ENCODE results near the gene ATXN7. TPM values are rescaled to one million over a fixed set of nuclear protein-coding genes. Genes with fewer than 3 reads are reported as not detected.

Gene ATXN7
- total and polyA plus RNA-seq, 2 of the 13 experiments (the other 11 are each of a cell fraction or from before 2014, with no cell fraction given) = 13.8 to 20.0 TPM

DNA sequence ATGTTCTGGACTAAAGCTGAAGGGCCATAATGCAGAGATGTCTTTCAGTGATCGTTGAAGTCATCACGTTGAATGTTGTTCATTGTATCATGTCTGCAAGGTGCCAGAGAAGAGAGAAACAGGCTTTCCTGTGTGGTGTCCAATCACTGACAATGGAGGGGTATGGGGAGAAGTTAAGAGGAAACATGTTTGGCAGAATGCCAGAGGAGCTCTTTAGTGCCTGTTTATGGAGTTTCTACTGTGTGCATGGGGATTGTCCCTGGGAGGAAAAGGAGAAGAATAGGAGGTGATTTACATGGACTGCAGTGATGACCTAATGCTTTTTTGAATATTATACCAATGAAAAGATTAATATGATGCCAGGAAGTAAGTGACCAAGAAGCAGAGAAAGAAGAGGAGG is 36.8 kb downstream of the ATXN7 start:
- H3K36me3 ChIP-seq (replicated peaks in 1 of 2; ENCODE audit: control insufficient read depth in 1 of 2, insufficient read depth in 2 of 2, low read length in 2 of 2) = peaks cover 2 to 12% of the 10 kb centered on the region in 2 experiments; a peak in 2 of 5 replicates
- no peak overlapping the region for H3K4me2 ChIP-seq (ENCODE audit: low read depth, low read length)
- CTCF ChIA-PET (ENCODE audit: low intra/inter-chr PET ratio, low total read pairs) = no interaction called here
- ATAC-seq (no peak), FAIRE-seq (no peak), DNase-seq (ENCODE audit: low spot score) (no peak)
- H3K79me2 ChIP-seq (ENCODE audit: insufficient read depth, low read length) = no peaks in the 10 kb centered on the region
- intact Hi-C loops (cut with micrococcal nuclease; ENCODE audit: unreplicated experiment) = no loop called here
- H2AFZ ChIP-seq (ENCODE audit: low read length) = no peak overlapping the region
- H3K27ac ChIP-seq (ENCODE audit: extremely low read length, insufficient read depth, low read length) = no peak overlapping the region
- BruUV-seq (replicated peaks) = no TSS peak
- no peak overlapping the region for H3K4me3 ChIP-seq (replicated peaks in 1 of 3; ENCODE audit: insufficient read depth in 1 of 3, low read depth in 2 of 3, low read length in 3 of 3)
- in situ Hi-C loops (cut with HindIII; ENCODE audit: extremely low pct_ligation_motif_present, low pct_unique_long_range_greater_than_20kb) = no loop called here
- H3K4me1 ChIP-seq (ENCODE audit: insufficient read depth, low read length) = no peaks in the 10 kb centered on the region
- WGBS (ENCODE audit: low lambda C conversion rate) = 97% methylated on average over 2 of the region's 2 CpGs
- TF ChIP-seq, protein P1, sequence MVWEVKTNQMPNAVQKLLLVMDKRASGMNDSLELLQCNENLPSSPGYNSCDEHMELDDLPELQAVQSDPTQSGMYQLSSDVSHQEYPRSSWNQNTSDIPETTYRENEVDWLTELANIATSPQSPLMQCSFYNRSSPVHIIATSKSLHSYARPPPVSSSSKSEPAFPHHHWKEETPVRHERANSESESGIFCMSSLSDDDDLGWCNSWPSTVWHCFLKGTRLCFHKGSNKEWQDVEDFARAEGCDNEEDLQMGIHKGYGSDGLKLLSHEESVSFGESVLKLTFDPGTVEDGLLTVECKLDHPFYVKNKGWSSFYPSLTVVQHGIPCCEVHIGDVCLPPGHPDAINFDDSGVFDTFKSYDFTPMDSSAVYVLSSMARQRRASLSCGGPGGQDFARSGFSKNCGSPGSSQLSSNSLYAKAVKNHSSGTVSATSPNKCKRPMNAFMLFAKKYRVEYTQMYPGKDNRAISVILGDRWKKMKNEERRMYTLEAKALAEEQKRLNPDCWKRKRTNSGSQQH (CRISPR knock-in tag; IDR thresholded peaks at IDR 0.05; ENCODE audit: low read depth) = no peak
- TF ChIP-seq, protein P2, sequence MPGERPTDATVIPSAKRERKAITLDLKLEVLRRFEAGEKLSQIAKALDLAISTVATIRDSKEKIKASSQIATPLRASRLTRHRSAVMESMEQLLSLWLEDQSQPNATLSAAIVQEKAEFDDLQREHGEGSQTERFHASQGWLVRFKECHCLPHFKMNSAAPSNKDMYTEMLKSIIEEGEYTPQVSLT (CRISPR knock-in tag; IDR thresholded peaks at IDR 0.05; ENCODE audit: borderline replicate concordance, low read depth) = no peak
- no peak for TF ChIP-seq SOX5 (CRISPR knock-in tag; IDR thresholded peaks at IDR 0.05; ENCODE audit: borderline replicate concordance)
- no peak for TF ChIP-seq ZNF350 (CRISPR knock-in tag; IDR thresholded peaks at IDR 0.05; ENCODE audit: borderline replicate concordance, low read depth)
- TF ChIP-seq, protein P3, sequence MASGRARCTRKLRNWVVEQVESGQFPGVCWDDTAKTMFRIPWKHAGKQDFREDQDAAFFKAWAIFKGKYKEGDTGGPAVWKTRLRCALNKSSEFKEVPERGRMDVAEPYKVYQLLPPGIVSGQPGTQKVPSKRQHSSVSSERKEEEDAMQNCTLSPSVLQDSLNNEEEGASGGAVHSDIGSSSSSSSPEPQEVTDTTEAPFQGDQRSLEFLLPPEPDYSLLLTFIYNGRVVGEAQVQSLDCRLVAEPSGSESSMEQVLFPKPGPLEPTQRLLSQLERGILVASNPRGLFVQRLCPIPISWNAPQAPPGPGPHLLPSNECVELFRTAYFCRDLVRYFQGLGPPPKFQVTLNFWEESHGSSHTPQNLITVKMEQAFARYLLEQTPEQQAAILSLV (CRISPR knock-in tag; IDR thresholded peaks at IDR 0.05; ENCODE audit: borderline replicate concordance) = no peak
- TF ChIP-seq, protein P4, sequence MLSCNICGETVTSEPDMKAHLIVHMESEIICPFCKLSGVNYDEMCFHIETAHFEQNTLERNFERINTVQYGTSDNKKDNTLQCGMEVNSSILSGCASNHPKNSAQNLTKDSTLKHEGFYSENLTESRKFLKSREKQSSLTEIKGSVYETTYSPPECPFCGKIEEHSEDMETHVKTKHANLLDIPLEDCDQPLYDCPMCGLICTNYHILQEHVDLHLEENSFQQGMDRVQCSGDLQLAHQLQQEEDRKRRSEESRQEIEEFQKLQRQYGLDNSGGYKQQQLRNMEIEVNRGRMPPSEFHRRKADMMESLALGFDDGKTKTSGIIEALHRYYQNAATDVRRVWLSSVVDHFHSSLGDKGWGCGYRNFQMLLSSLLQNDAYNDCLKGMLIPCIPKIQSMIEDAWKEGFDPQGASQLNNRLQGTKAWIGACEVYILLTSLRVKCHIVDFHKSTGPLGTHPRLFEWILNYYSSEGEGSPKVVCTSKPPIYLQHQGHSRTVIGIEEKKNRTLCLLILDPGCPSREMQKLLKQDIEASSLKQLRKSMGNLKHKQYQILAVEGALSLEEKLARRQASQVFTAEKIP (CRISPR knock-in tag; IDR thresholded peaks at IDR 0.05; ENCODE audit: borderline replicate concordance) = no peak
- no peak for TF ChIP-seq MAFG (CRISPR knock-in tag; IDR thresholded peaks at IDR 0.05)
- no peak for TF ChIP-seq ZMYM3 (CRISPR knock-in tag; IDR thresholded peaks at IDR 0.05)
- no peak for TF ChIP-seq ZNF121 (CRISPR knock-in tag; IDR thresholded peaks at IDR 0.05)
- TF ChIP-seq, protein P5, sequence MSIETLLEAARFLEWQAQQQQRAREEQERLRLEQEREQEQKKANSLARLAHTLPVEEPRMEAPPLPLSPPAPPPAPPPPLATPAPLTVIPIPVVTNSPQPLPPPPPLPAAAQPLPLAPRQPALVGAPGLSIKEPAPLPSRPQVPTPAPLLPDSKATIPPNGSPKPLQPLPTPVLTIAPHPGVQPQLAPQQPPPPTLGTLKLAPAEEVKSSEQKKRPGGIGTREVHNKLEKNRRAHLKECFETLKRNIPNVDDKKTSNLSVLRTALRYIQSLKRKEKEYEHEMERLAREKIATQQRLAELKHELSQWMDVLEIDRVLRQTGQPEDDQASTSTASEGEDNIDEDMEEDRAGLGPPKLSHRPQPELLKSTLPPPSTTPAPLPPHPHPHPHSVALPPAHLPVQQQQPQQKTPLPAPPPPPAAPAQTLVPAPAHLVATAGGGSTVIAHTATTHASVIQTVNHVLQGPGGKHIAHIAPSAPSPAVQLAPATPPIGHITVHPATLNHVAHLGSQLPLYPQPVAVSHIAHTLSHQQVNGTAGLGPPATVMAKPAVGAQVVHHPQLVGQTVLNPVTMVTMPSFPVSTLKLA (IDR thresholded peaks at IDR 0.05) = no peak
- no peak for TF ChIP-seq GTF3A (CRISPR knock-in tag; conservative IDR thresholded peaks at IDR 0.05)
- TF ChIP-seq JUNB (CRISPR knock-in tag; IDR thresholded peaks at IDR 0.05; ENCODE audit: borderline replicate concordance) = no peak
- H3K27me3 ChIP-seq (ENCODE audit: control insufficient read depth in 1 of 2, insufficient read depth in 2 of 2, low read length in 2 of 2) = no peaks in the 10 kb centered on the region
- POLR2A ChIA-PET = no interaction called here
- H3K9ac ChIP-seq (ENCODE audit: insufficient read depth, low read depth, low read length) = no peak overlapping the region
- no peaks in the 10 kb centered on the region for H3K9me3 ChIP-seq (ENCODE audit: low read length)
- no peaks in the 10 kb centered on the region; the same call in 1 of the 2 replicates for H4K20me1 ChIP-seq (ENCODE audit: insufficient read depth, low read length)

Data from HepG2 (cell line).